IMR-90 (cell line): ENCODE data around the gene OPCML. TPM values are rescaled to one million over a fixed set of nuclear protein-coding genes. Genes with fewer than 3 reads are reported as not detected.

ENCODE experiments used
- ATAC-seq: fragments of 200-7000 bp; cut with Tn5 transposase; 2 replicates; pipeline ENCODE4 v1.9.1; 2020; ENCODE audit warnings: low read depth, mild to moderate bottlenecking, moderate library complexity
- BruUV-seq: library from RNA; stranded (reverse); fragments of 400-500 nt; replicated peaks from 2 replicates; lab custom pipeline; 2021; lab: Mats Ljungman, UMichigan
- CTCF ChIA-PET: fragments of 300-600 bp; formaldehyde crosslinking; extraction: SDS; loops from one replicate; lab custom pipeline; 2021; ENCODE audit warnings: antibody characterized with exemption; lab: Yijun Ruan, JAX
- POLR2A ChIA-PET: fragments of 300-600 bp; sonication (Branson Sonifier 250); formaldehyde crosslinking; loops from one replicate; lab custom pipeline; 2022; ENCODE audit warnings: antibody characterized with exemption; ENCODE audit not compliant: unreplicated experiment; lab: Charles Lee
- DNase-seq: peaks from one replicate; pipeline ENCODE4 v3.0.0; 2013
- H2AFZ ChIP-seq: replicated peaks from 2 replicates; pipeline ENCODE3; 2013; ENCODE audit warnings: low read length, mild to moderate bottlenecking; ENCODE audit not compliant: poor library complexity
- H2AK5ac ChIP-seq: 2 replicates; pipeline ENCODE4 v1.6.1; 2013; ENCODE audit warnings: low read depth, low read length, inconsistent platforms
- H2AK9ac ChIP-seq: replicated peaks from 2 replicates; pipeline ENCODE3; 2013; ENCODE audit warnings: mild to moderate bottlenecking, low read depth, low read length, moderate library complexity; ENCODE audit not compliant: poor library complexity
- H2BK120ac ChIP-seq: 2 replicates; pipeline ENCODE4 v1.6.1; 2013; ENCODE audit warnings: low read depth, low read length, inconsistent platforms
- H2BK15ac ChIP-seq: 3 replicates; pipeline ENCODE4 v1.6.1; 2013; ENCODE audit warnings: low read depth, low read length, inconsistent platforms
- H2BK20ac ChIP-seq: 2 replicates; pipeline ENCODE4 v1.6.1; 2013; ENCODE audit warnings: low read depth, mild to moderate bottlenecking, inconsistent platforms, low read length, moderate library complexity
- H2BK5ac ChIP-seq: 2 replicates; pipeline ENCODE4 v1.6.1; 2013; ENCODE audit warnings: mild to moderate bottlenecking, low read depth, low read length, inconsistent platforms; ENCODE audit not compliant: poor library complexity, severe bottlenecking
- H3K14ac ChIP-seq: replicated peaks from 2 replicates; pipeline ENCODE4 v1.6.1; 2013; ENCODE audit warnings: low read depth, low read length, inconsistent platforms
- H3K18ac ChIP-seq: 2 replicates; pipeline ENCODE4 v1.6.1; 2013; ENCODE audit warnings: low read depth, low read length, control low read depth
- H3K23ac ChIP-seq: 2 replicates; pipeline ENCODE4 v1.6.1; 2013; ENCODE audit warnings: low read depth, low read length, inconsistent platforms
- H3K27ac ChIP-seq: 2 replicates; pipeline ENCODE4 v1.5.1; 2013; ENCODE audit warnings: mild to moderate bottlenecking, control low read depth, low read length; ENCODE audit not compliant: insufficient read depth
- H3K27me3 ChIP-seq: 2 replicates; pipeline ENCODE4 v1.6.1; 2013; ENCODE audit warnings: low read length; ENCODE audit not compliant: control insufficient read depth, insufficient read depth
- H3K36me3 ChIP-seq: 2 replicates; pipeline ENCODE4 v1.6.1; 2013; ENCODE audit warnings: low read length, mixed read lengths; ENCODE audit not compliant: control insufficient read depth, insufficient read depth
- H3K4ac ChIP-seq: 2 replicates; pipeline ENCODE4 v1.6.1; 2013; ENCODE audit warnings: low read depth, low read length, inconsistent platforms
- H3K4me1 ChIP-seq: 2 replicates; pipeline ENCODE4 v1.6.1; 2013; ENCODE audit warnings: low read length, mixed read lengths; ENCODE audit not compliant: control insufficient read depth, insufficient read depth
- H3K4me2 ChIP-seq: 2 replicates; pipeline ENCODE4 v1.6.1; 2013; ENCODE audit warnings: low read depth, mild to moderate bottlenecking, control low read depth, low read length, moderate library complexity
- H3K4me3 ChIP-seq: 2 replicates; pipeline ENCODE4 v1.5.1; 2013; ENCODE audit warnings: low read depth, mild to moderate bottlenecking, control low read depth, low read length, moderate library complexity; ENCODE audit not compliant: insufficient read depth
- H3K56ac ChIP-seq: 2 replicates; pipeline ENCODE4 v1.6.1; 2013; ENCODE audit warnings: low read length, inconsistent platforms; ENCODE audit not compliant: insufficient read depth; ENCODE audit errors: extremely low read depth
- H3K79me1 ChIP-seq, 2 experiments: 2 replicates each; pipeline ENCODE4 v1.6.1; 2013; ENCODE audit warnings: low read length in 2 of 2, inconsistent platforms in 1 of 2, low read depth in 1 of 2
- H3K9ac ChIP-seq: 2 replicates; pipeline ENCODE4 v1.6.1; 2013; ENCODE audit warnings: low read depth, low read length, control low read depth
- H3K9me1 ChIP-seq: 2 replicates; pipeline ENCODE4 v1.6.1; 2013; ENCODE audit warnings: low read length, inconsistent platforms; ENCODE audit not compliant: insufficient read depth
- H3K9me3 ChIP-seq: 2 replicates; pipeline ENCODE4 v1.6.1; 2013; ENCODE audit warnings: low read length; ENCODE audit not compliant: control insufficient read depth, insufficient read depth
- H4K20me1 ChIP-seq: 2 replicates; pipeline ENCODE4 v1.6.1; 2013; ENCODE audit warnings: low read length, inconsistent platforms; ENCODE audit not compliant: insufficient read depth
- H4K5ac ChIP-seq: 2 replicates; pipeline ENCODE4 v1.6.1; 2013; ENCODE audit warnings: mild to moderate bottlenecking, low read depth, low read length, control low read depth
- H4K8ac ChIP-seq, 2 experiments: 2 replicates each; pipeline ENCODE4 v1.6.1; 2013; ENCODE audit warnings: low read depth in 2 of 2, low read length in 2 of 2, control low read depth in 1 of 2, inconsistent platforms in 1 of 2
- H4K91ac ChIP-seq: 2 replicates; pipeline ENCODE4 v1.6.1; 2013; ENCODE audit warnings: low read depth, low read length, inconsistent platforms; ENCODE audit not compliant: insufficient read depth
- BHLHE40 ChIP-seq: fragments of 150-350 bp; IDR thresholded peaks from 2 replicates; pipeline ENCODE4 v1.6.1; 2016; ENCODE audit warnings: mild to moderate bottlenecking, low read depth, low read length
- CEBPB ChIP-seq: IDR thresholded peaks from 2 replicates; pipeline ENCODE4 v1.6.1; 2012; ENCODE audit warnings: low read depth, low read length, improper control_type of control experiment
- CHD1 ChIP-seq: IDR thresholded peaks from 2 replicates; pipeline ENCODE4 v1.6.1; 2012; ENCODE audit warnings: low read depth, low read length, improper control_type of control experiment
- CTCF ChIP-seq: conservative IDR thresholded peaks from 2 replicates; pipeline ENCODE4 v1.5.1; 2012; ENCODE audit warnings: mild to moderate bottlenecking, low read depth, low read length, improper control_type of control experiment
- ELK1 ChIP-seq: fragments of 150-350 bp; IDR thresholded peaks from 2 replicates; pipeline ENCODE4 v1.6.1; 2016; ENCODE audit warnings: low read depth, mild to moderate bottlenecking, low read length, moderate library complexity, borderline replicate concordance
- FOS ChIP-seq: fragments of 150-350 bp; IDR thresholded peaks from 2 replicates; pipeline ENCODE4 v1.6.1; 2016; ENCODE audit warnings: low read depth, low read length
- MAFK ChIP-seq: IDR thresholded peaks from 2 replicates; pipeline ENCODE4 v1.6.1; 2012; ENCODE audit warnings: low read depth, low read length, improper control_type of control experiment
- MAZ ChIP-seq: IDR thresholded peaks from 2 replicates; pipeline ENCODE4 v1.6.1; 2012; ENCODE audit warnings: low read depth, mild to moderate bottlenecking, low read length, improper control_type of control experiment, moderate library complexity, borderline replicate concordance
- MXI1 ChIP-seq: IDR thresholded peaks from 2 replicates; pipeline ENCODE4 v1.6.1; 2012; ENCODE audit warnings: low read depth, mild to moderate bottlenecking, low read length, moderate library complexity, borderline replicate concordance
- NFE2L2 ChIP-seq: fragments of 150-350 bp; IDR thresholded peaks from 2 replicates; pipeline ENCODE4 v1.6.1; 2016; ENCODE audit warnings: low read depth, mild to moderate bottlenecking, low read length
- POLR2A ChIP-seq: IDR thresholded peaks from 2 replicates; pipeline ENCODE4 v1.6.1; 2012; ENCODE audit warnings: mild to moderate bottlenecking, low read depth, low read length
- RAD21 ChIP-seq: IDR thresholded peaks from 2 replicates; pipeline ENCODE4 v1.6.1; 2012; ENCODE audit warnings: low read length, improper control_type of control experiment
- RCOR1 ChIP-seq: IDR thresholded peaks from 2 replicates; pipeline ENCODE4 v1.6.1; 2012; ENCODE audit warnings: mild to moderate bottlenecking, low read length, improper control_type of control experiment; ENCODE audit not compliant: insufficient replicate concordance
- RFX5 ChIP-seq: IDR thresholded peaks from 2 replicates; pipeline ENCODE4 v1.8.0; 2012; ENCODE audit warnings: low read depth, mild to moderate bottlenecking, low read length, moderate library complexity
- SMC3 ChIP-seq: fragments of 150-350 bp; IDR thresholded peaks from 2 replicates; pipeline ENCODE4 v1.6.1; 2016; ENCODE audit warnings: low read depth, mild to moderate bottlenecking, antibody characterized with exemption, low read length, moderate library complexity
- USF2 ChIP-seq: fragments of 150-350 bp; IDR thresholded peaks from 2 replicates; pipeline ENCODE4 v1.6.1; 2017; ENCODE audit warnings: mild to moderate bottlenecking, antibody characterized with exemption, low read length, low read depth
- WGBS, 2 experiments: methylation state at CpG; one replicate each; pipeline versions ENCODE4 v1.1.5 to v1.1.7; 2013; ENCODE audit warnings: missing lambda C conversion rate in 2 of 2; ENCODE audit not compliant: insufficient read length in 1 of 2; ENCODE audit errors: extremely low coverage in 2 of 2; 5-methylcytosine and 5-hydroxymethylcytosine counted together
- dilution Hi-C: fragments of 300-500 bp; cut with HindIII; formaldehyde crosslinking; loops from one replicate; pipeline ENCODE4 v1.14.3; 2018; ENCODE audit warnings: low sequenced_read_pairs; ENCODE audit not compliant: unreplicated experiment
- in situ Hi-C: fragments of 300-500 bp; cut with MboI; formaldehyde crosslinking; loops from 3 replicates; pipeline ENCODE4 v1.14.3; 2019; ENCODE audit warnings: low sequenced_read_pairs, inconsistent platforms, mixed read lengths
- intact Hi-C: fragments of 100-400 bp; cut with micrococcal nuclease; formaldehyde crosslinking; loops from 2 replicates; pipeline ENCODE4 v1.10.0; 2022
- polyA plus RNA-seq, 3 experiments: library from polyadenylated mRNA; depleted of rRNA; stranded (reverse); fragments of >200 nt; gene quantifications; 2 replicates each; pipeline ENCODE4 v1.2.3, GENCODE V29; 2012; ENCODE audit warnings: low replicate concordance in 1 of 3
- total RNA-seq: library from RNA; depleted of rRNA; stranded (reverse); fragments of >200 nt; gene quantifications from 2 replicates; pipeline ENCODE4 v1.2.3, GENCODE V29; 2012

Gene OPCML
- total and polyA plus RNA-seq, 2 of the 4 experiments (the other 2 are of a cell fraction), result under 0.01 to 2.6 TPM

- no peak overlapping the region for H4K91ac ChIP-seq
- no peak overlapping the region for H3K4me2 ChIP-seq
- H4K5ac ChIP-seq, result no peak overlapping the region
- no peak overlapping the region for H3K9ac ChIP-seq
- H2AFZ ChIP-seq, result no peak overlapping the region
- H3K56ac ChIP-seq, result no peak overlapping the region
- no peak overlapping the region for H3K4ac ChIP-seq
- H3K36me3 ChIP-seq, result no peaks in the 10 kb centered on the region
- H3K9me3 ChIP-seq, result no peaks in the 10 kb centered on the region; the same call in 1 of the 2 replicates
- no peak overlapping the region for H2BK20ac ChIP-seq
- H2BK120ac ChIP-seq, result no peak overlapping the region
- H3K4me1 ChIP-seq, result no peaks in the 10 kb centered on the region
- in situ Hi-C loops (no loop called here), intact Hi-C loops (loop anchor here (10.0 kb wide), 1 partner anchor 241 kb away; no protein-coding TSS in a partner anchor), dilution Hi-C loops (no loop called here)
- H3K4me3 ChIP-seq, result no peak overlapping the region
- no peak overlapping the region for H2BK5ac ChIP-seq
- ChIA-PET POLR2A (no interaction called here), CTCF (no interaction called here)
- no peak overlapping the region for H3K14ac ChIP-seq
- H3K18ac ChIP-seq, result no peak overlapping the region
- H3K27ac ChIP-seq, result no peak overlapping the region
- no CpG with 5 or more reads among the region's 5 CpGs for WGBS, 2 experiments
- DNase-seq, result no peak
- no peak for TF ChIP-seq BHLHE40
- no peak for TF ChIP-seq ELK1
- TF ChIP-seq USF2, result no peak
- TF ChIP-seq CEBPB, result no peak
- TF ChIP-seq SMC3, result no peak
- TF ChIP-seq RCOR1, result no peak
- no peak for TF ChIP-seq MAFK
- TF ChIP-seq NFE2L2, result no peak
- TF ChIP-seq FOS, result no peak
- no peak for TF ChIP-seq RAD21
- no peak for TF ChIP-seq POLR2A
- no peak for TF ChIP-seq MXI1
- TF ChIP-seq CHD1, result no peak
- no peak for TF ChIP-seq RFX5
- TF ChIP-seq CTCF, result no peak
- TF ChIP-seq MAZ, result no peak
- no peak overlapping the region for H4K8ac ChIP-seq
- H2AK9ac ChIP-seq, result no peak overlapping the region
- H2AK5ac ChIP-seq, result no peak overlapping the region
- no peak overlapping the region for H3K23ac ChIP-seq
- H3K9me1 ChIP-seq, result no peaks in the 10 kb centered on the region
- no peaks in the 10 kb centered on the region for H3K27me3 ChIP-seq
- H4K20me1 ChIP-seq, result no peaks in the 10 kb centered on the region
- H3K79me1 ChIP-seq, result no peaks in the 10 kb centered on the region
- BruUV-seq, result no TSS peak
- no peak overlapping the region for H2BK15ac ChIP-seq
- ATAC-seq, result no peak
Observed at GRCh38 chr11:132544007-132544406, 988.3 kb downstream of the OPCML start.
